Measurements from ENCODE around the gene TMEM191C. TPM values are rescaled to one million over a fixed set of nuclear protein-coding genes. Genes with fewer than 3 reads are reported as not detected.
"Not testable (repeated sequence)": the region's sequence is repeated elsewhere in the genome, so short reads cannot be mapped to it uniquely, and the experiment has no call there.

The TMEM191C gene
- total RNA-seq, 1 donor from 2014 or later, result 0.31 TPM

- DNase-seq (ENCODE audit: low spot score), result not testable (repeated sequence)
These were observed 5.8 kb downstream of the TMEM191C start for GRCh38 chr22:21472984-21473383.

- not testable (repeated sequence) for DNase-seq (ENCODE audit: low spot score)
These were observed 6.5 kb downstream of the TMEM191C start for GRCh38 chr22:21473664-21474063.

- DNase-seq (ENCODE audit: low spot score), result not testable (repeated sequence)
These were observed 16.9 kb downstream of the TMEM191C start for GRCh38 chr22:21484039-21484438.

GRCh38 chr22:21487723-21488122 lies 20.5 kb downstream of the TMEM191C start:
- not testable (repeated sequence) for DNase-seq (ENCODE audit: low spot score)

GRCh38 chr22:21489149-21489680 lies 22.0 kb downstream of the TMEM191C start:
- not testable (repeated sequence) for DNase-seq (ENCODE audit: low spot score)

GRCh38 chr22:21490556-21490955 lies 23.4 kb downstream of the TMEM191C start:
- not testable (repeated sequence) for DNase-seq (ENCODE audit: low spot score)

GRCh38 chr22:21492271-21492670 lies 25.1 kb downstream of the TMEM191C start:
- DNase-seq (ENCODE audit: low spot score), result not testable (repeated sequence)

- DNase-seq (ENCODE audit: low spot score), result not testable (repeated sequence)
These were observed 26.9 kb downstream of the TMEM191C start for GRCh38 chr22:21493789-21494782.

GRCh38 chr22:21497984-21498383 lies 30.8 kb downstream of the TMEM191C start:
- DNase-seq (ENCODE audit: low spot score), result not testable (repeated sequence)

GRCh38 chr22:21498489-21498888 lies 31.3 kb downstream of the TMEM191C start:
- DNase-seq (ENCODE audit: low spot score), result not testable (repeated sequence)

- not testable (repeated sequence) for DNase-seq (ENCODE audit: low spot score)
These were observed 32.7 kb downstream of the TMEM191C start for GRCh38 chr22:21499623-21500506.

GRCh38 chr22:21510397-21510796 lies 43.2 kb downstream of the TMEM191C start:
- not testable (repeated sequence) for DNase-seq (ENCODE audit: low spot score)

GRCh38 chr22:21512022-21512421 lies 44.8 kb downstream of the TMEM191C start:
- peak; percentile 15 for DNase-seq (ENCODE audit: low spot score)

- not testable (repeated sequence) for DNase-seq (ENCODE audit: low spot score)
These were observed 46.9 kb downstream of the TMEM191C start for GRCh38 chr22:21514117-21514516.

GRCh38 chr22:21515234-21515633 lies 48.0 kb downstream of the TMEM191C start:
- DNase-seq (ENCODE audit: low spot score), result not testable (repeated sequence)

- DNase-seq (ENCODE audit: low spot score), result not testable (repeated sequence)
These were observed 49.3 kb downstream of the TMEM191C start for GRCh38 chr22:21516522-21516921.

GRCh38 chr22:21516970-21517764 lies 50.0 kb downstream of the TMEM191C start:
- not testable (repeated sequence) for DNase-seq (ENCODE audit: low spot score)
